ENCODE measurements around the gene SLC25A47. TPM values are rescaled to one million over a fixed set of nuclear protein-coding genes. Genes with fewer than 3 reads are reported as not detected.

Gene SLC25A47
- total RNA-seq, 4 donors from 2014 or later = 0.54 to 1.2 TPM; not detected in 2

GRCh38 chr14:100359111-100359510, 36.0 kb downstream of the SLC25A47 start:
- TF ChIP-seq POLR2A (IDR thresholded peaks at IDR 0.05) (no peak), CTCF (IDR thresholded peaks at IDR 0.05) (no peak)
- DNase-seq = no peak
- peaks cover 0 to 52% (median 2%) of the 10 kb centered on the region in 3 donors for H3K36me3 ChIP-seq
- no peak overlapping the region for H3K4me3 ChIP-seq
- H3K27me3 ChIP-seq = no peaks in the 10 kb centered on the region
- H3K4me1 ChIP-seq = no peaks in the 10 kb centered on the region
- H3K9me3 ChIP-seq = no peaks in the 10 kb centered on the region
- no peak overlapping the region for H3K27ac ChIP-seq

- peaks cover 0 to 48% (median 2%) of the 10 kb centered on the region in 3 donors for H3K36me3 ChIP-seq
- no peaks in the 10 kb centered on the region for H3K27me3 ChIP-seq
- DNase-seq = no peak
- no peak overlapping the region for H3K27ac ChIP-seq
- H3K4me1 ChIP-seq = no peaks in the 10 kb centered on the region
- TF ChIP-seq CTCF (IDR thresholded peaks at IDR 0.05) (no peak), POLR2A (IDR thresholded peaks at IDR 0.05) (no peak)
- no peak overlapping the region for H3K4me3 ChIP-seq
- H3K9me3 ChIP-seq = no peaks in the 10 kb centered on the region
Measured at GRCh38 chr14:100359881-100360280, 36.7 kb downstream of the SLC25A47 start.

DNA sequence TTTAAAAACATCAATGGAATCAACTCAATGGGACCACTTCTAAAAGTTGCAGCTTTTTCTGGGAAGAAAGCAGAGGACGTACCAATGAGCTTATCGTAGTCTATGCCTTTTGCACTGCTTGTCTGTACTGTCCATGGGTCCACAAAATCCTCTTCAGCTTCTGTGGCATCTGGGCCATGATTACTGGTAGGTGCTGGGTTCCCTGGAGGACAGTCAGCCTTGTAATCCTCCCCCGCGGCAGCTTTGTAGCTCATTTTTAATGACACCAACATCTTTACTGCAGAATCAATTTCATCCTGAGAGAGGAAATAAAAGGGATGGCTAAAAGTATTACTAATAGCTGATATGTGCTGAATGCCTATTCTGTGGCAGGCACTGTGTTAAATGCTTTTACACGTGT, 38.5 kb downstream of the SLC25A47 start:
- Histone ChIP-seq H3K9me3 (no peaks in the 10 kb centered on the region), H3K4me3 (no peak overlapping the region), H3K27ac (peak overlapping the region in 2 of 4 donors; percentile 27 to 30), H3K36me3 (peaks cover 0 to 47% (median 2%) of the 10 kb centered on the region in 3 donors), H3K4me1 (no peaks in the 10 kb centered on the region), H3K27me3 (no peaks in the 10 kb centered on the region)
- DNase-seq = no peak
- TF ChIP-seq POLR2A (IDR thresholded peaks at IDR 0.05) (no peak), CTCF (IDR thresholded peaks at IDR 0.05) (no peak)

- no peak for DNase-seq
- Histone ChIP-seq H3K9me3 (no peaks in the 10 kb centered on the region), H3K4me3 (no peak overlapping the region), H3K27me3 (no peaks in the 10 kb centered on the region), H3K27ac (peak overlapping the region in 2 of 4 donors; percentile 23 to 27), H3K4me1 (no peaks in the 10 kb centered on the region), H3K36me3 (peaks cover 0 to 52% (median 2%) of the 10 kb centered on the region in 3 donors)
- TF ChIP-seq CTCF (IDR thresholded peaks at IDR 0.05) (no peak), POLR2A (IDR thresholded peaks at IDR 0.05) (no peak)
Measured at GRCh38 chr14:100362311-100362927, 39.3 kb downstream of the SLC25A47 start.

DNA sequence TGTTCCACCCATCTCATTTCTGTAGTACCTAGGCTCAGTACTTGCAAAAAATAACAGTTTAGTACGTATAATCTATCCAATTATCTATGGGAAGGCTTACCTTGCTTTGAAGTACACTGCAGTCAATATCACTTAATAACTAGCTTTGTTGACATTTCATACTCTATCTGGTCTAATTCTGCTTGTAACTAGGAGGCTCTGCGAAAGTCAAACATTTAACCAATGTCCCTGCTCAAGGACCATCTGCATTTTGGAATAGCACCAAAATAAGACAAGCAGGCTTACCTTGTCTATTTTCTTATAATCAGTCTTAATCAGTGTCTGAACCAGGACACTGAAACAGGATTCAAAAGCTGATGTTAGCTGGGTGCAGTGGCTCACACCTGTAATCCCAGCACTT, 39.9 kb downstream of the SLC25A47 start:
- Histone ChIP-seq H3K4me3 (no peak overlapping the region), H3K4me1 (no peaks in the 10 kb centered on the region), H3K27me3 (no peaks in the 10 kb centered on the region), H3K27ac (no peak overlapping the region), H3K9me3 (no peaks in the 10 kb centered on the region), H3K36me3 (peaks cover 0 to 56% (median 2%) of the 10 kb centered on the region in 3 donors)
- no peak for DNase-seq
- TF ChIP-seq POLR2A (IDR thresholded peaks at IDR 0.05) (no peak), CTCF (IDR thresholded peaks at IDR 0.05) (no peak)

All from Peyer's patch (tissue), 4 donors.